HepG2 (cell line): ENCODE measurements around the gene HDAC5. TPM values are rescaled to one million over a fixed set of nuclear protein-coding genes. Genes with fewer than 3 reads are reported as not detected.

Experiments used
- ARID4A ChIP-seq: sonication (generic); formaldehyde crosslinking; IDR thresholded peaks from 2 replicates; pipeline ENCODE4 v1.5.0; 2020; ENCODE audit warnings: mild to moderate bottlenecking, missing genetic modification reagents, borderline replicate concordance
- ATF1 ChIP-seq: IDR thresholded peaks from 2 replicates; pipeline ENCODE4 v1.6.1; 2016; ENCODE audit warnings: mild to moderate bottlenecking, control low read depth
- CCDC6 ChIP-seq: sonication (generic); formaldehyde crosslinking; IDR thresholded peaks from 2 replicates; pipeline ENCODE4 v1.8.1; 2022; ENCODE audit warnings: mild to moderate bottlenecking, missing genetic modification reagents, moderate library complexity
- GMEB2 ChIP-seq: IDR thresholded peaks from 2 replicates; pipeline ENCODE4 v1.6.1; 2016; ENCODE audit warnings: missing biosample characterization, missing genetic modification reagents, low read depth
- GTF3A ChIP-seq: sonication (generic); formaldehyde crosslinking; conservative IDR thresholded peaks from 2 replicates; pipeline ENCODE4 v1.4.0; 2020; ENCODE audit warnings: mild to moderate bottlenecking, missing genetic modification reagents
- HNF1B ChIP-seq: sonication (generic); formaldehyde crosslinking; IDR thresholded peaks from 2 replicates; pipeline ENCODE4 v1.5.1; 2020; ENCODE audit warnings: mild to moderate bottlenecking, moderate library complexity, missing genetic modification reagents
- HNRNPL ChIP-seq: fragments of 200-400 bp; formaldehyde crosslinking; IDR thresholded peaks from 2 replicates; pipeline ENCODE4 v1.6.1; 2017; ENCODE audit warnings: mild to moderate bottlenecking, low read depth, low read length
- MED13 ChIP-seq: sonication (generic); formaldehyde crosslinking; IDR thresholded peaks from 2 replicates; pipeline ENCODE4 v1.5.0; 2020; ENCODE audit warnings: missing genetic modification reagents
- PHF20 ChIP-seq: sonication (generic); formaldehyde crosslinking; IDR thresholded peaks from 2 replicates; pipeline ENCODE4 v1.5.0; 2020; ENCODE audit warnings: mild to moderate bottlenecking, missing genetic modification reagents
- SNAPC4 ChIP-seq: sonication (generic); formaldehyde crosslinking; IDR thresholded peaks from 2 replicates; pipeline ENCODE4 v1.4.0; 2020; ENCODE audit warnings: mild to moderate bottlenecking, missing genetic modification reagents
- SP140L ChIP-seq: sonication (generic); formaldehyde crosslinking; IDR thresholded peaks from 2 replicates; pipeline ENCODE4 v1.4.0; 2020; ENCODE audit warnings: missing genetic modification reagents, borderline replicate concordance
- ZBTB3 ChIP-seq: sonication (generic); formaldehyde crosslinking; IDR thresholded peaks from 2 replicates; pipeline ENCODE4 v1.4.0; 2020; ENCODE audit warnings: low read depth, mild to moderate bottlenecking, moderate library complexity, missing genetic modification reagents, borderline replicate concordance
- ZNF205 ChIP-seq: IDR thresholded peaks from 2 replicates; pipeline ENCODE4 v1.6.1; 2018; ENCODE audit warnings: missing biosample characterization, missing genetic modification reagents
- ZNF251 ChIP-seq: sonication (generic); formaldehyde crosslinking; IDR thresholded peaks from 2 replicates; pipeline ENCODE4 v1.9.0; 2021; ENCODE audit warnings: mild to moderate bottlenecking, missing genetic modification reagents
- ZNF501 ChIP-seq: sonication (generic); formaldehyde crosslinking; IDR thresholded peaks from 2 replicates; pipeline ENCODE4 v1.5.1; 2020; ENCODE audit warnings: mild to moderate bottlenecking, moderate library complexity, missing genetic modification reagents
- ZNF605 ChIP-seq: sonication (generic); formaldehyde crosslinking; IDR thresholded peaks from 2 replicates; pipeline ENCODE4 v1.8.0; 2022; ENCODE audit warnings: mild to moderate bottlenecking, missing genetic modification reagents
- polyA plus RNA-seq, 8 experiments: library from polyadenylated mRNA; depleted of rRNA in 3 of 8; stranded (reverse) in 7 of 8; unstranded in 1 of 8; fragments of >200 nt; fragmentation: Illumina TruSeq in 4 of 8; extraction: Trizol in 4 of 8; gene quantifications; 2 replicates each; pipeline versions ENCODE4 v1.2.1 to v1.2.3, GENCODE V29; 2011 to 2016; ENCODE audit warnings: low read depth in 4 of 8, missing spikeins in 1 of 8, mixed read lengths in 1 of 8; ENCODE audit not compliant: insufficient read depth in 1 of 8
- total RNA-seq, 5 experiments: library from RNA; depleted of rRNA; stranded (reverse); fragments of >200 nt; fragmentation: Illumina TruSeq; extraction: Trizol; gene quantifications; 2 replicates each; pipeline ENCODE4 v1.2.3, GENCODE V29; 2016; ENCODE audit warnings: low read depth in 1 of 5

HDAC5 gene
- total and polyA plus RNA-seq, 2 of the 13 experiments (the other 11 are each of a cell fraction or from before 2014, with no cell fraction given), result 46.4 to 85.4 TPM

- TF ChIP-seq SNAPC4 (CRISPR knock-in tag) (0 out of 2 replicates have a peak, but pooled peaks have one; percentile 13), ARID4A (CRISPR knock-in tag) (peak; percentile 61; the same call in 1 of the 2 replicates), MED13 (CRISPR knock-in tag) (no peak), ZNF251 (no peak), GMEB2 (CRISPR knock-in tag) (peak; percentile 90), SP140L (no peak), ZNF605 (CRISPR knock-in tag) (no peak), GTF3A (CRISPR knock-in tag) (no peak), ZNF501 (CRISPR knock-in tag) (no peak; the same call in none of the 2 replicates), HNF1B (CRISPR knock-in tag) (no peak), ATF1 (CRISPR knock-in tag) (0 out of 2 replicates have a peak, but pooled peaks have one; percentile 18), HNRNPL (no peak), ZNF205 (no peak), PHF20 (peak; percentile 50; the same call in 1 of the 2 replicates), CCDC6 (CRISPR knock-in tag) (peak; percentile 25; the same call in 1 of the 2 replicates), ZBTB3 (CRISPR knock-in tag) (peak; percentile 90; the same call in 1 of the 2 replicates)
These were observed 57.1 kb downstream of the HDAC5 start, which contains the start of gene LSM12 (continued) for GRCh38 chr17:44066204-44066930.
